ENCODE measurements around the gene COX17. TPM values are rescaled to one million over a fixed set of nuclear protein-coding genes. Genes with fewer than 3 reads are reported as not detected.

Gene COX17
- polyA plus RNA-seq, 3 donors = 23.0 to 83.6 (median 81.6) TPM

GRCh38 chr3:119647843-119648575, 29.2 kb downstream of the COX17 start:
- Histone ChIP-seq H3K4me2 (replicated peaks; ENCODE audit: extremely low read depth, low read length, poor library complexity, severe bottlenecking) (no peak overlapping the region), H3K9ac (ENCODE audit: insufficient read depth, low read length, poor library complexity, severe bottlenecking) (no peak overlapping the region), H3K27me3 (ENCODE audit: control insufficient read depth in 2 of 2, insufficient read depth in 2 of 2, low read length in 2 of 2) (no peaks in the 10 kb centered on the region), H3K4me1 (ENCODE audit: control insufficient read depth in 1 of 2, insufficient read depth in 2 of 2, low read length in 2 of 2) (no peaks in the 10 kb centered on the region), H3K4me3 (replicated peaks in 1 of 3; ENCODE audit: low read depth in 2 of 3, low read length in 3 of 3) (no peak overlapping the region), H3K9me3 (replicated peaks in 1 of 2; ENCODE audit: control insufficient read depth in 1 of 2, insufficient read depth in 1 of 2, low read length in 2 of 2) (no peaks in the 10 kb centered on the region), H4K20me1 (ENCODE audit: insufficient read depth, low read length) (no peaks in the 10 kb centered on the region), H3K36me3 (replicated peaks in 1 of 2; ENCODE audit: control insufficient read depth in 1 of 2, insufficient read depth in 2 of 2, low read length in 2 of 2) (no peaks in the 10 kb centered on the region), H3K79me2 (ENCODE audit: insufficient read depth, low read length) (no peaks in the 10 kb centered on the region), H3K27ac (ENCODE audit: low read depth in 1 of 2, low read length in 2 of 2) (no peak overlapping the region), H2AFZ (ENCODE audit: insufficient read depth, low read depth, low read length, poor library complexity, severe bottlenecking) (no peak overlapping the region)
- intact Hi-C loops (cut with micrococcal nuclease) = loop anchor here in 1 of 2 donors (10.0 kb wide), 1 partner anchor 63 kb away; no protein-coding TSS in a partner anchor
- Mint-ChIP-seq H3K27me3 (ENCODE audit: low read depth in 3 of 3) (peaks cover 0 to 2% (median 1%) of the 10 kb centered on the region in 3 donors), H3K27ac (peak overlapping the region in 1 of 7 donors; percentile 6), H3K9me3 (peaks cover 0 to 2% (median 0%) of the 10 kb centered on the region in 7 donors), H3K36me3 (peaks cover 5 to 13% of the 10 kb centered on the region in 2 donors), H3K4me1 (no peaks in the 10 kb centered on the region), H3K4me3 (no peak overlapping the region)
- TF ChIP-seq, protein P1, sequence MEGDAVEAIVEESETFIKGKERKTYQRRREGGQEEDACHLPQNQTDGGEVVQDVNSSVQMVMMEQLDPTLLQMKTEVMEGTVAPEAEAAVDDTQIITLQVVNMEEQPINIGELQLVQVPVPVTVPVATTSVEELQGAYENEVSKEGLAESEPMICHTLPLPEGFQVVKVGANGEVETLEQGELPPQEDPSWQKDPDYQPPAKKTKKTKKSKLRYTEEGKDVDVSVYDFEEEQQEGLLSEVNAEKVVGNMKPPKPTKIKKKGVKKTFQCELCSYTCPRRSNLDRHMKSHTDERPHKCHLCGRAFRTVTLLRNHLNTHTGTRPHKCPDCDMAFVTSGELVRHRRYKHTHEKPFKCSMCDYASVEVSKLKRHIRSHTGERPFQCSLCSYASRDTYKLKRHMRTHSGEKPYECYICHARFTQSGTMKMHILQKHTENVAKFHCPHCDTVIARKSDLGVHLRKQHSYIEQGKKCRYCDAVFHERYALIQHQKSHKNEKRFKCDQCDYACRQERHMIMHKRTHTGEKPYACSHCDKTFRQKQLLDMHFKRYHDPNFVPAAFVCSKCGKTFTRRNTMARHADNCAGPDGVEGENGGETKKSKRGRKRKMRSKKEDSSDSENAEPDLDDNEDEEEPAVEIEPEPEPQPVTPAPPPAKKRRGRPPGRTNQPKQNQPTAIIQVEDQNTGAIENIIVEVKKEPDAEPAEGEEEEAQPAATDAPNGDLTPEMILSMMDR (IDR thresholded peaks at IDR 0.05) = no peak
- WGBS (ENCODE audit: insufficient coverage) = 95% methylated on average over 8 of the region's 12 CpGs
- no peak for DNase-seq

GRCh38 chr3:119647171-119647570, 30.0 kb downstream of the COX17 start:
- Mint-ChIP-seq H3K36me3 (peaks cover 5 to 12% of the 10 kb centered on the region in 2 donors), H3K4me3 (no peak overlapping the region), H3K27me3 (ENCODE audit: low read depth in 3 of 3) (peaks cover 0 to 2% (median 1%) of the 10 kb centered on the region in 3 donors), H3K4me1 (no peaks in the 10 kb centered on the region), H3K9me3 (peaks cover 0 to 2% (median 0%) of the 10 kb centered on the region in 7 donors), H3K27ac (no peak overlapping the region)
- Histone ChIP-seq H3K9me3 (replicated peaks in 1 of 2; ENCODE audit: control insufficient read depth in 1 of 2, insufficient read depth in 1 of 2, low read length in 2 of 2) (no peaks in the 10 kb centered on the region), H4K20me1 (ENCODE audit: insufficient read depth, low read length) (no peaks in the 10 kb centered on the region), H3K9ac (ENCODE audit: insufficient read depth, low read length, poor library complexity, severe bottlenecking) (no peak overlapping the region), H3K36me3 (replicated peaks in 1 of 2; ENCODE audit: control insufficient read depth in 1 of 2, insufficient read depth in 2 of 2, low read length in 2 of 2) (no peaks in the 10 kb centered on the region), H3K4me1 (ENCODE audit: control insufficient read depth in 1 of 2, insufficient read depth in 2 of 2, low read length in 2 of 2) (no peaks in the 10 kb centered on the region), H3K4me2 (replicated peaks; ENCODE audit: extremely low read depth, low read length, poor library complexity, severe bottlenecking) (no peak overlapping the region), H3K79me2 (ENCODE audit: insufficient read depth, low read length) (no peaks in the 10 kb centered on the region), H2AFZ (ENCODE audit: insufficient read depth, low read depth, low read length, poor library complexity, severe bottlenecking) (no peak overlapping the region), H3K4me3 (replicated peaks in 1 of 3; ENCODE audit: low read depth in 2 of 3, low read length in 3 of 3) (no peak overlapping the region), H3K27ac (ENCODE audit: low read depth in 1 of 2, low read length in 2 of 2) (no peak overlapping the region), H3K27me3 (ENCODE audit: control insufficient read depth in 2 of 2, insufficient read depth in 2 of 2, low read length in 2 of 2) (no peaks in the 10 kb centered on the region)
- WGBS (ENCODE audit: insufficient coverage) = no CpG with 5 or more reads among the region's 2 CpGs
- intact Hi-C loops (cut with micrococcal nuclease) = loop anchor here in 1 of 2 donors (10.0 kb wide), 1 partner anchor 62 kb away; no protein-coding TSS in a partner anchor
- TF ChIP-seq, protein P1 (IDR thresholded peaks at IDR 0.05) = no peak
- no peak for DNase-seq
